A549 (cell line): ENCODE data around the gene RNF225. TPM values are rescaled to one million over a fixed set of nuclear protein-coding genes. Genes with fewer than 3 reads are reported as not detected.

Experiments used
- ATAC-seq, 2 experiments: fragments of 200-7000 bp in 1 of 2; fragments of >200 bp in 1 of 2; cut with Nextera tagmentation in 1 of 2; cut with Tn5 transposase in 1 of 2; 3 replicates each; pipeline versions ENCODE4 v1.8.0 to v1.9.1; 2018 to 2020; ENCODE audit warnings: mild to moderate bottlenecking in 1 of 2, moderate library complexity in 1 of 2
- CTCF ChIA-PET: fragments of 300-600 bp; sonication (Branson Sonifier 250); formaldehyde crosslinking; extraction: SDS; loops from one replicate; lab custom pipeline; 2021; ENCODE audit warnings: antibody characterized with exemption, inconsistent platforms; lab: Yijun Ruan, JAX
- POLR2A ChIA-PET: fragments of 350-600 bp; formaldehyde crosslinking; extraction: SDS; loops from one replicate; lab custom pipeline; 2021; ENCODE audit warnings: antibody characterized with exemption, inconsistent platforms; lab: Yijun Ruan, JAX
- DNase-seq, 2 experiments: peaks; one replicate each; pipeline versions ENCODE4 v3.0.0 to v3.0.0-alpha.2; 2011 to 2016; ENCODE audit warnings: low read depth in 1 of 2, low spot score in 1 of 2
- FAIRE-seq: peaks from 2 replicates; lab custom pipeline; 2011; peaks lifted over from hg19 to GRCh38; lab: Jason Lieb, UNC
- H3K27ac ChIP-seq, 2 experiments: fragments of >200 bp; sonication (Bioruptor Twin); formaldehyde crosslinking; 3 replicates each; pipeline ENCODE4 v1.5.1; 2016 to 2017
- H3K4me1 ChIP-seq: fragments of >200 bp; sonication (Bioruptor Twin); formaldehyde crosslinking; 3 replicates; pipeline ENCODE4 v1.6.1; 2016
- H3K4me2 ChIP-seq: fragments of >200 bp; sonication (Bioruptor Twin); formaldehyde crosslinking; 3 replicates; pipeline ENCODE4 v1.6.1; 2016
- H3K4me3 ChIP-seq: fragments of >200 bp; sonication (Bioruptor Twin); formaldehyde crosslinking; 3 replicates; pipeline ENCODE4 v1.5.1; 2016
- H3K9me3 ChIP-seq: fragments of >200 bp; sonication (Bioruptor Twin); formaldehyde crosslinking; 3 replicates; pipeline ENCODE4 v1.6.1; 2016
- CBX8 ChIP-seq: fragments of 200-600 bp; sonication (generic); IDR thresholded peaks from 2 replicates; pipeline ENCODE4 v1.6.1; 2016
- CEBPB ChIP-seq, 2 experiments: fragments of >200 bp in 1 of 2; sonication (Bioruptor Twin) in 1 of 2; formaldehyde crosslinking in 1 of 2; IDR thresholded peaks; 2 replicates each; pipeline ENCODE4 v1.6.1; 2012 to 2016
- CHD2 ChIP-seq: fragments of 150-350 bp; IDR thresholded peaks from 2 replicates; pipeline ENCODE4 v1.6.1; 2014; ENCODE audit warnings: low read length; ENCODE audit not compliant: partially characterized antibody
- EHF ChIP-seq: fragments of 250-450 bp; sonication (Bioruptor Pico); IDR thresholded peaks from 2 replicates; pipeline ENCODE4 v1.5.0; 2020; ENCODE audit warnings: mild to moderate bottlenecking
- EHMT2 ChIP-seq: fragments of 200-600 bp; sonication (generic); IDR thresholded peaks from 2 replicates; pipeline ENCODE4 v1.6.1; 2016; ENCODE audit warnings: antibody characterized with exemption, low read depth, mild to moderate bottlenecking, moderate library complexity
- FOSB ChIP-seq: fragments of 250-450 bp; sonication (Bioruptor Pico); IDR thresholded peaks from 2 replicates; pipeline ENCODE4 v1.5.0; 2020; ENCODE audit warnings: mild to moderate bottlenecking, moderate library complexity
- HDAC2 ChIP-seq: fragments of 200-600 bp; sonication (generic); IDR thresholded peaks from 2 replicates; pipeline ENCODE4 v1.6.1; 2016
- HES2 ChIP-seq: fragments of >200 bp; sonication (Bioruptor Twin); formaldehyde crosslinking; IDR thresholded peaks from 2 replicates; pipeline ENCODE4 v1.6.1; 2016
- HEYL ChIP-seq: fragments of 250-450 bp; sonication (Bioruptor Pico); IDR thresholded peaks from 2 replicates; pipeline ENCODE4 v1.8.0; 2021; ENCODE audit warnings: mild to moderate bottlenecking, moderate library complexity
- HMGXB4 ChIP-seq: fragments of 250-450 bp; sonication (Bioruptor Pico); IDR thresholded peaks from 2 replicates; pipeline ENCODE4 v1.5.0; 2021; ENCODE audit warnings: mild to moderate bottlenecking, moderate library complexity, borderline replicate concordance
- HOXA7 ChIP-seq: fragments of 250-450 bp; sonication (Bioruptor Pico); IDR thresholded peaks from 2 replicates; pipeline ENCODE4 v1.5.0; 2020; ENCODE audit warnings: mild to moderate bottlenecking, moderate library complexity
- JUNB ChIP-seq: fragments of >200 bp; sonication (Bioruptor Twin); formaldehyde crosslinking; IDR thresholded peaks from 2 replicates; pipeline ENCODE4 v1.6.1; 2016
- KDM1A ChIP-seq: fragments of 200-600 bp; sonication (generic); IDR thresholded peaks from 2 replicates; pipeline ENCODE4 v1.6.1; 2016; ENCODE audit warnings: low read depth, mild to moderate bottlenecking
- KDM5A ChIP-seq: fragments of 200-600 bp; sonication (generic); IDR thresholded peaks from 2 replicates; pipeline ENCODE4 v1.6.1; 2016; ENCODE audit warnings: antibody characterized with exemption, mild to moderate bottlenecking
- MAFK ChIP-seq: fragments of 450-650 bp; IDR thresholded peaks from 2 replicates; pipeline ENCODE4 v1.6.1; 2014; ENCODE audit not compliant: partially characterized antibody
- NFE2L2 ChIP-seq: fragments of 150-350 bp; conservative IDR thresholded peaks from 2 replicates; pipeline ENCODE4 v1.6.1; 2014; ENCODE audit warnings: low read length
- PHF8 ChIP-seq: fragments of 200-600 bp; sonication (generic); IDR thresholded peaks from 2 replicates; pipeline ENCODE4 v1.6.1; 2016; ENCODE audit warnings: low read depth, mild to moderate bottlenecking, antibody characterized with exemption, moderate library complexity, borderline replicate concordance
- POLR2A ChIP-seq: IDR thresholded peaks from 2 replicates; pipeline ENCODE4 v1.6.1; 2012; ENCODE audit warnings: mild to moderate bottlenecking, low read length
- POLR2AphosphoS2 ChIP-seq: conservative IDR thresholded peaks from 2 replicates; pipeline ENCODE4 v1.6.1; 2012; ENCODE audit warnings: low read length, improper control_type of control experiment, inconsistent platforms
- RARB ChIP-seq: fragments of 250-450 bp; sonication (Bioruptor Pico); IDR thresholded peaks from 2 replicates; pipeline ENCODE4 v1.8.0; 2021; ENCODE audit warnings: mild to moderate bottlenecking, moderate library complexity
- REST ChIP-seq: fragments of 200-600 bp; sonication (generic); IDR thresholded peaks from 2 replicates; pipeline ENCODE4 v1.6.1; 2016; ENCODE audit warnings: antibody characterized with exemption, mild to moderate bottlenecking, moderate library complexity
- RFX5 ChIP-seq: fragments of 450-650 bp; IDR thresholded peaks from 2 replicates; pipeline ENCODE4 v1.7.1; 2014; ENCODE audit warnings: antibody characterized with exemption, mild to moderate bottlenecking, moderate library complexity
- TFCP2L1 ChIP-seq: fragments of 250-450 bp; sonication (Bioruptor Pico); IDR thresholded peaks from 2 replicates; pipeline ENCODE4 v1.5.0; 2021; ENCODE audit warnings: mild to moderate bottlenecking
- TP53 ChIP-seq: fragments of 250-450 bp; sonication (Bioruptor Pico); IDR thresholded peaks from 2 replicates; pipeline ENCODE4 v1.5.0; 2021; ENCODE audit warnings: mild to moderate bottlenecking, moderate library complexity
- USF2 ChIP-seq: fragments of 450-650 bp; IDR thresholded peaks from 2 replicates; pipeline ENCODE4 v1.6.1; 2014; ENCODE audit warnings: antibody characterized with exemption
- ZSCAN20 ChIP-seq: fragments of 250-450 bp; sonication (Bioruptor Pico); IDR thresholded peaks from 2 replicates; pipeline ENCODE4 v1.8.0; 2022; ENCODE audit warnings: mild to moderate bottlenecking, moderate library complexity
- WGBS: methylation state at CpG from one replicate; pipeline ENCODE4 v1.1.6; 2017; ENCODE audit errors: missing lambda C conversion rate; 5-methylcytosine and 5-hydroxymethylcytosine counted together
- polyA plus RNA-seq, 4 experiments: library from polyadenylated mRNA; depleted of rRNA in 3 of 4; stranded (reverse); fragments of >200 nt; fragmentation: RNase III in 1 of 4; extraction: RNeasy Plus Mini Kit Qiagen cat#74134 plus additional on column Dnase treatment in 1 of 4; gene quantifications; 2 replicates in 3 of 4; 3 replicates in 1 of 4; pipeline ENCODE4 v1.2.3, GENCODE V29; 2011 to 2017

RNF225 gene
- polyA plus RNA-seq, 2 of the 4 experiments (the other 2 are of a cell fraction): not detected

GRCh38 chr19:58387338-58388174 is 7.9 kb upstream of the RNF225 start:
- POLR2A ChIA-PET: interaction anchor here (1.0 to 2.5 kb wide), 3 partner anchors 21 to 62 kb away, joined by 3 to 10 read pairs (median 7); partner anchors contain the start of genes ZNF497 and ZNF584
- peak in 1 of 2 experiments; percentile 2; a peak in 3 of 6 replicates for ATAC-seq
- peaks cover 38% of the 10 kb centered on the region for H3K4me1 ChIP-seq

More at GRCh38 chr19:58387338-58388174, 7.9 kb upstream of the RNF225 start:
- no peaks in the 10 kb centered on the region for H3K9me3 ChIP-seq
- peak overlapping the region; percentile 81 for H3K4me3 ChIP-seq
- TF ChIP-seq CBX8 (no peak), EHF (CRISPR knock-in tag) (no peak; the same call in 1 of the 2 replicates), EHMT2 (no peak), PHF8 (peak; percentile 96; the same call in 1 of the 2 replicates), TFCP2L1 (CRISPR knock-in tag) (no peak), MAFK (no peak), JUNB (no peak), HDAC2 (no peak), ZSCAN20 (CRISPR knock-in tag) (no peak), KDM5A (no peak), RARB (CRISPR knock-in tag) (no peak), CHD2 (no peak), RFX5 (no peak), HES2 (no peak), POLR2A (no peak), KDM1A (no peak), FOSB (peak; percentile 24; the same call in 1 of the 2 replicates), USF2 (no peak), HMGXB4 (CRISPR knock-in tag) (no peak), REST (peak; percentile 39), HOXA7 (CRISPR knock-in tag) (peak; percentile 83; the same call in 1 of the 2 replicates), CEBPB (IDR thresholded peaks at IDR 0.05) (no peak), NFE2L2 (no peak), POLR2AphosphoS2 (no peak), HEYL (CRISPR knock-in tag) (no peak), TP53 (CRISPR knock-in tag) (no peak)
- peak overlapping the region; percentile 96 for H3K4me2 ChIP-seq
- peak overlapping the region; percentile 99 for H3K27ac ChIP-seq
- DNase-seq (no peak), FAIRE-seq (peak; percentile 68)
- 3% methylated on average over 39 of the region's 39 CpGs for WGBS
- CTCF ChIA-PET: interaction anchor here (0.9 to 2.0 kb wide), 3 partner anchors 11 to 132 kb away, joined by 3 to 5 read pairs (median 4); partner anchors contain the start of gene ZBTB45
